Left forelimb (tissue), 1 donor: Measurements from ENCODE around the gene SET.
"Not testable (repeated sequence)": the region's sequence is repeated elsewhere in the genome, so short reads cannot be mapped to it uniquely, and the experiment has no call there.

Source experiments
- DNase-seq: peaks from one replicate; pipeline ENCODE4 v3.0.0-alpha.2; 2018; ENCODE audit warnings: low spot score

SET gene

GRCh38 chr9:128687453-128687852 lies 1.6 kb upstream of the SET start:
- no peak for DNase-seq

GRCh38 chr9:128689293-128689774 lies 312 bp downstream of the SET start:
- peak; percentile 82 for DNase-seq

GRCh38 chr9:128689820-128690683 lies 1.0 kb downstream of the SET start:
- no peak for DNase-seq

- DNase-seq = no peak
These were observed 1.6 kb downstream of the SET start for GRCh38 chr9:128690684-128691034.

GRCh38 chr9:128693738-128694137 lies 4.7 kb downstream of the SET start:
- DNase-seq = not testable (repeated sequence)

GRCh38 chr9:128694344-128694743 lies 5.3 kb downstream of the SET start:
- DNase-seq = no peak

GRCh38 chr9:128696923-128697707 lies 8.1 kb downstream of the SET start:
- no peak for DNase-seq

- DNase-seq = not testable (repeated sequence)
These were observed 10.2 kb downstream of the SET start for GRCh38 chr9:128699096-128699795.

GRCh38 chr9:128701227-128701854 lies 12.3 kb downstream of the SET start:
- no peak for DNase-seq

- peak; percentile 93 for DNase-seq
These were observed 13.5 kb downstream of the SET start, which contains the start of gene PKN3 for GRCh38 chr9:128702445-128702948. TSS of gene PKN3 (plus strand) at chr9:128702503. CDS start at chr9:128702916, 413 bp downstream.

GRCh38 chr9:128702949-128703615 lies 14.1 kb downstream of the SET start:
- DNase-seq = no peak

GRCh38 chr9:128703616-128704355 lies 14.8 kb downstream of the SET start:
- DNase-seq = no peak

GRCh38 chr9:128704356-128704670 lies 15.3 kb downstream of the SET start:
- DNase-seq = no peak

GRCh38 chr9:128705051-128705965 lies 16.3 kb downstream of the SET start:
- DNase-seq = no peak

- DNase-seq = no peak
These were observed 17.0 kb downstream of the SET start for GRCh38 chr9:128706045-128706444.

- no peak for DNase-seq
These were observed 17.8 kb downstream of the SET start for GRCh38 chr9:128706671-128707381.

GRCh38 chr9:128707446-128707845 lies 18.4 kb downstream of the SET start:
- DNase-seq = no peak
